Measurements from ENCODE around the gene HECTD4.
"Not testable (repeated sequence)": the region's sequence is repeated elsewhere in the genome, so short reads cannot be mapped to it uniquely, and the experiment has no call there.

The HECTD4 gene

GRCh38 chr12:112381883-112382796 lies at the start of gene HECTD4:
Gene HECTD4 (minus strand): TSS chr12:112382431. CDS start chr12:112382128, 303 bp downstream.
- peak; percentile 90 for DNase-seq

GRCh38 chr12:112431965-112432364 lies 49.7 kb upstream of the HECTD4 start:
- no peak for DNase-seq

GRCh38 chr12:112430929-112431328 lies 48.7 kb upstream of the HECTD4 start:
- DNase-seq: no peak

GRCh38 chr12:112427760-112428159 lies 45.5 kb upstream of the HECTD4 start:
- DNase-seq: no peak

- no peak for DNase-seq
Observed at GRCh38 chr12:112425582-112426382, 43.6 kb upstream of the HECTD4 start.

- no peak for DNase-seq
Observed at GRCh38 chr12:112424126-112424525, 41.9 kb upstream of the HECTD4 start.

GRCh38 chr12:112422531-112422930 lies 40.3 kb upstream of the HECTD4 start:
- DNase-seq: no peak

- no peak for DNase-seq
Observed at GRCh38 chr12:112421363-112421762, 39.1 kb upstream of the HECTD4 start.

GRCh38 chr12:112420740-112421139 lies 38.5 kb upstream of the HECTD4 start:
- DNase-seq: no peak

- DNase-seq: peak in 1 of 2 experiments; percentile 12
Observed at GRCh38 chr12:112419297-112420133, 37.3 kb upstream of the HECTD4 start.

GRCh38 chr12:112418608-112419296 lies 36.5 kb upstream of the HECTD4 start, which contains the start of gene PTPN11:
Gene PTPN11 (plus strand): TSS chr12:112418947. CDS start chr12:112419112, 165 bp downstream.
- DNase-seq: peak; percentile 87 to 88

GRCh38 chr12:112418273-112418607 lies 36.0 kb upstream of the HECTD4 start:
- DNase-seq: no peak

- not testable (repeated sequence) for DNase-seq
Observed at GRCh38 chr12:112415457-112415856, 33.2 kb upstream of the HECTD4 start.

- no peak for DNase-seq
Observed at GRCh38 chr12:112413855-112414625, 31.8 kb upstream of the HECTD4 start.

GRCh38 chr12:112409906-112410244 lies 27.6 kb upstream of the HECTD4 start:
- no peak for DNase-seq

GRCh38 chr12:112409064-112409905 lies 27.1 kb upstream of the HECTD4 start, which contains the start of gene RPL6:
Gene RPL6 (minus strand): TSS chr12:112409605. CDS start chr12:112408656, 949 bp downstream.
- peak; percentile 64 to 65 for DNase-seq

- peak; percentile 10 to 12 for DNase-seq
Observed at GRCh38 chr12:112408621-112409020, 26.4 kb upstream of the HECTD4 start.

GRCh38 chr12:112407683-112408082 lies 25.5 kb upstream of the HECTD4 start:
- DNase-seq: not testable (repeated sequence)

- no peak for DNase-seq
Observed at GRCh38 chr12:112406519-112407488, 24.6 kb upstream of the HECTD4 start.

Data from activated CD4-positive, alpha-beta T cell treated with anti-CD3 and anti-CD28 coated beads, Interleukin-2, amount 50 U/mL, for 4 hours (primary cell).